Stimulated activated CD4-positive, alpha-beta T cell treated with anti-CD3 and anti-CD28 coated beads, TNF-alpha, amount 100 ng/mL, for 1 hour (primary cell): Measurements from ENCODE around the gene SLX4.
"Not testable (repeated sequence)": the region's sequence is repeated elsewhere in the genome, so short reads cannot be mapped to it uniquely, and the experiment has no call there.

Source experiments
- DNase-seq, 3 donors: peaks; one replicate each; pipeline ENCODE4 v3.0.0-alpha.2; 2020; ENCODE audit warnings: low read depth in 3 of 3, low spot score in 1 of 3

Gene SLX4

GRCh38 chr16:3611146-3611975 lies at the start of gene SLX4:
TSS of gene SLX4 (minus strand) at chr16:3611606. CDS start at chr16:3608964, 2,642 bp downstream.
- peak; percentile 81 to 87 (median 86) for DNase-seq

GRCh38 chr16:3659251-3659650 lies 47.8 kb upstream of the SLX4 start:
- no peak for DNase-seq

GRCh38 chr16:3656491-3657468 lies 45.4 kb upstream of the SLX4 start:
- DNase-seq = peak in 1 of 3 donors; percentile 21

- DNase-seq = not testable (repeated sequence)
Observed at GRCh38 chr16:3656160-3656490, 44.7 kb upstream of the SLX4 start.

GRCh38 chr16:3655396-3656159 lies 44.2 kb upstream of the SLX4 start:
- no peak for DNase-seq

- no peak for DNase-seq
Observed at GRCh38 chr16:3655030-3655395, 43.6 kb upstream of the SLX4 start.

GRCh38 chr16:3654249-3654991 lies 43.0 kb upstream of the SLX4 start, which contains the start of gene DNASE1:
TSS of gene DNASE1 (plus strand) at chr16:3654691. CDS start at chr16:3655374, 683 bp downstream.
- peak in 2 of 3 donors; percentile 12 to 23 for DNase-seq

GRCh38 chr16:3652373-3653195 lies 41.2 kb upstream of the SLX4 start:
- DNase-seq = no peak

GRCh38 chr16:3651461-3652372 lies 40.3 kb upstream of the SLX4 start:
- DNase-seq = no peak

- DNase-seq = no peak
Observed at GRCh38 chr16:3650631-3651265, 39.3 kb upstream of the SLX4 start.

- no peak for DNase-seq
Observed at GRCh38 chr16:3646348-3646920, 35.0 kb upstream of the SLX4 start.

GRCh38 chr16:3645504-3646347 lies 34.3 kb upstream of the SLX4 start:
- DNase-seq = no peak

GRCh38 chr16:3645108-3645503 lies 33.7 kb upstream of the SLX4 start:
- DNase-seq = no peak

GRCh38 chr16:3643095-3643730 lies 31.8 kb upstream of the SLX4 start:
- no peak for DNase-seq

GRCh38 chr16:3642397-3643094 lies 31.1 kb upstream of the SLX4 start:
- no peak for DNase-seq
